ENCODE results near the gene SLC35A1.

The SLC35A1 gene

DNA sequence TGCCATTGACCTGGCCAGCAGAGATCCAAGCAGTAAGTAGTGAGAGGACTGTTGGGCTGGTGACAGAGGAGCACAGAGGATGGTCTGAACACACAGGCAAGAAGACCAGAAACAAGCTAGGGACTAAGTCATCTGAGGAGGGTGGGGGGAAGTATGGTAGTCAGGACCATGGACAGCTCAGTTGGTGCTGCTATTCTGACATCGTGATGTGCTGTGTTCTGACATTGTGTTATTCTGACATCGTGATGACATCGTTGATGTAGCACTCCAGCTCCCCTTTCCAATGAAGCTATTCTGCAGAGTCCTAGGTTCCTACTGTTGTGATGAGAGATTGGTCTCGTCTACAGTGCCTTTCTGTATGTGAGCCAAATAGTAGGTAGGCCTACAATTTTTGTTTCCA, 36.3 kb upstream of the SLC35A1 start:
- WGBS (ENCODE audit: extremely low coverage, insufficient coverage, insufficient read length), result no CpG with 5 or more reads among the region's 4 CpGs
- Histone ChIP-seq H2BK5ac (ENCODE audit: low read depth, low read length, poor library complexity) (no peak overlapping the region), H3K18ac (ENCODE audit: low read length) (no peak overlapping the region)

GRCh38 chr6:87441711-87442110, 31.1 kb upstream of the SLC35A1 start:
- Histone ChIP-seq H3K4me3 (ENCODE audit: low read depth, low read length) (no peak overlapping the region), H3K4me1 (ENCODE audit: control insufficient read depth in 1 of 2, insufficient read depth in 2 of 2, low read length in 2 of 2) (peaks cover 3 to 6% of the 10 kb centered on the region in 2 experiments), H4K8ac (ENCODE audit: low read depth, low read length) (no peak overlapping the region), H2BK120ac (ENCODE audit: insufficient read depth, low read length, poor library complexity) (no peak overlapping the region), H2AK5ac (ENCODE audit: low read length) (no peak overlapping the region), H3K79me2 (ENCODE audit: control insufficient read depth, insufficient read depth, low read length, poor library complexity) (no peaks in the 10 kb centered on the region), H3K79me1 (ENCODE audit: low read length) (no peaks in the 10 kb centered on the region), H3K23ac (ENCODE audit: low read length) (no peak overlapping the region), H4K91ac (ENCODE audit: low read depth, low read length) (no peak overlapping the region), H2BK12ac (ENCODE audit: low read length) (no peak overlapping the region), H3K4me2 (ENCODE audit: low read length) (no peak overlapping the region), H3K27me3 (ENCODE audit: insufficient read depth, low read length) (no peaks in the 10 kb centered on the region), H3K9ac (ENCODE audit: low read length) (no peak overlapping the region), H2BK5ac (ENCODE audit: low read depth, low read length, poor library complexity) (no peak overlapping the region), H3K4ac (ENCODE audit: low read depth, low read length) (no peak overlapping the region), H3K9me3 (ENCODE audit: insufficient read depth, low read depth, low read length) (no peaks in the 10 kb centered on the region), H3K27ac (ENCODE audit: low read depth, low read length) (no peak overlapping the region), H3K18ac (ENCODE audit: low read length) (no peak overlapping the region), H3K14ac (ENCODE audit: low read length) (no peak overlapping the region), H4K12ac (ENCODE audit: low read depth, low read length) (no peak overlapping the region), H2AFZ (ENCODE audit: insufficient read depth, low read length, poor library complexity) (no peak overlapping the region), H3K36me3 (ENCODE audit: control insufficient read depth in 1 of 2, insufficient read depth in 2 of 2, low read length in 2 of 2) (no peaks in the 10 kb centered on the region)
- no CpG with 5 or more reads among the region's 5 CpGs for WGBS (ENCODE audit: extremely low coverage, insufficient coverage, insufficient read length)
- DNase-seq, result no peak

More for the DNA sequence above, 36.3 kb upstream of the SLC35A1 start:
- Histone ChIP-seq H3K79me1 (ENCODE audit: low read length) (no peaks in the 10 kb centered on the region), H3K27me3 (ENCODE audit: insufficient read depth, low read length) (no peaks in the 10 kb centered on the region), H3K14ac (ENCODE audit: low read length) (no peak overlapping the region), H4K91ac (ENCODE audit: low read depth, low read length) (no peak overlapping the region), H3K4me3 (ENCODE audit: low read depth, low read length) (no peak overlapping the region), H3K36me3 (ENCODE audit: control insufficient read depth in 1 of 2, insufficient read depth in 2 of 2, low read length in 2 of 2) (no peaks in the 10 kb centered on the region), H3K9me3 (ENCODE audit: insufficient read depth, low read depth, low read length) (no peaks in the 10 kb centered on the region), H3K27ac (ENCODE audit: low read depth, low read length) (no peak overlapping the region), H2BK12ac (ENCODE audit: low read length) (no peak overlapping the region), H2AFZ (ENCODE audit: insufficient read depth, low read length, poor library complexity) (no peak overlapping the region), H4K8ac (ENCODE audit: low read depth, low read length) (no peak overlapping the region), H3K23ac (ENCODE audit: low read length) (no peak overlapping the region), H3K4me2 (ENCODE audit: low read length) (no peak overlapping the region), H2AK5ac (ENCODE audit: low read length) (no peak overlapping the region), H3K4me1 (ENCODE audit: control insufficient read depth in 1 of 2, insufficient read depth in 2 of 2, low read length in 2 of 2) (no peaks in the 10 kb centered on the region), H3K9ac (ENCODE audit: low read length) (no peak overlapping the region), H3K4ac (ENCODE audit: low read depth, low read length) (no peak overlapping the region), H4K12ac (ENCODE audit: low read depth, low read length) (no peak overlapping the region), H2BK120ac (ENCODE audit: insufficient read depth, low read length, poor library complexity) (no peak overlapping the region), H3K79me2 (ENCODE audit: control insufficient read depth, insufficient read depth, low read length, poor library complexity) (no peaks in the 10 kb centered on the region)
- DNase-seq, result peak; percentile 64 to 83

- Histone ChIP-seq H3K14ac (ENCODE audit: low read length) (no peak overlapping the region), H3K27ac (ENCODE audit: low read depth, low read length) (peak overlapping the region; percentile 67), H2AK5ac (ENCODE audit: low read length) (no peak overlapping the region), H3K4me3 (ENCODE audit: low read depth, low read length) (no peak overlapping the region), H3K4me2 (ENCODE audit: low read length) (peak overlapping the region; percentile 2), H4K8ac (ENCODE audit: low read depth, low read length) (no peak overlapping the region), H4K91ac (ENCODE audit: low read depth, low read length) (no peak overlapping the region), H3K79me2 (ENCODE audit: control insufficient read depth, insufficient read depth, low read length, poor library complexity) (no peaks in the 10 kb centered on the region), H2BK5ac (ENCODE audit: low read depth, low read length, poor library complexity) (no peak overlapping the region), H3K9ac (ENCODE audit: low read length) (no peak overlapping the region), H2BK120ac (ENCODE audit: insufficient read depth, low read length, poor library complexity) (no peak overlapping the region), H2AFZ (ENCODE audit: insufficient read depth, low read length, poor library complexity) (no peak overlapping the region), H3K23ac (ENCODE audit: low read length) (no peak overlapping the region), H4K12ac (ENCODE audit: low read depth, low read length) (no peak overlapping the region), H3K36me3 (ENCODE audit: control insufficient read depth in 1 of 2, insufficient read depth in 2 of 2, low read length in 2 of 2) (no peaks in the 10 kb centered on the region), H3K9me3 (ENCODE audit: insufficient read depth, low read depth, low read length) (no peaks in the 10 kb centered on the region), H3K79me1 (ENCODE audit: low read length) (no peaks in the 10 kb centered on the region), H3K27me3 (ENCODE audit: insufficient read depth, low read length) (no peaks in the 10 kb centered on the region), H3K4ac (ENCODE audit: low read depth, low read length) (no peak overlapping the region), H2BK12ac (ENCODE audit: low read length) (no peak overlapping the region), H3K18ac (ENCODE audit: low read length) (no peak overlapping the region), H3K4me1 (ENCODE audit: control insufficient read depth in 1 of 2, insufficient read depth in 2 of 2, low read length in 2 of 2) (peaks cover 3 to 6% of the 10 kb centered on the region in 2 experiments)
- no CpG with 5 or more reads among the region's 2 CpGs for WGBS (ENCODE audit: extremely low coverage, insufficient coverage, insufficient read length)
- DNase-seq, result no peak
Measured at GRCh38 chr6:87444362-87444761, 28.4 kb upstream of the SLC35A1 start.

- no peak overlapping the region for H3K23ac ChIP-seq (ENCODE audit: low read length)
- no peaks in the 10 kb centered on the region for H3K4me1 ChIP-seq (ENCODE audit: control insufficient read depth in 1 of 2, insufficient read depth in 2 of 2, low read length in 2 of 2)
- H3K27me3 ChIP-seq (ENCODE audit: insufficient read depth, low read length), result no peaks in the 10 kb centered on the region
- no peak overlapping the region for H3K9ac ChIP-seq (ENCODE audit: low read length)
- H2BK120ac ChIP-seq (ENCODE audit: insufficient read depth, low read length, poor library complexity), result no peak overlapping the region
- no peak overlapping the region for H2BK5ac ChIP-seq (ENCODE audit: low read depth, low read length, poor library complexity)
- H4K8ac ChIP-seq (ENCODE audit: low read depth, low read length), result no peak overlapping the region
- no peak overlapping the region for H3K4me3 ChIP-seq (ENCODE audit: low read depth, low read length)
- H4K91ac ChIP-seq (ENCODE audit: low read depth, low read length), result no peak overlapping the region
- H3K79me1 ChIP-seq (ENCODE audit: low read length), result no peaks in the 10 kb centered on the region
- no peak overlapping the region for H2AK5ac ChIP-seq (ENCODE audit: low read length)
- no peak overlapping the region for H3K18ac ChIP-seq (ENCODE audit: low read length)
- no peaks in the 10 kb centered on the region for H3K79me2 ChIP-seq (ENCODE audit: control insufficient read depth, insufficient read depth, low read length, poor library complexity)
- H3K4ac ChIP-seq (ENCODE audit: low read depth, low read length), result no peak overlapping the region
- no peaks in the 10 kb centered on the region for H3K36me3 ChIP-seq (ENCODE audit: control insufficient read depth in 1 of 2, insufficient read depth in 2 of 2, low read length in 2 of 2)
- H3K4me2 ChIP-seq (ENCODE audit: low read length), result no peak overlapping the region
- no peak overlapping the region for H2BK12ac ChIP-seq (ENCODE audit: low read length)
- no CpG with 5 or more reads among the region's 2 CpGs for WGBS (ENCODE audit: extremely low coverage, insufficient coverage, insufficient read length)
- no peak for DNase-seq
- H2AFZ ChIP-seq (ENCODE audit: insufficient read depth, low read length, poor library complexity), result no peak overlapping the region
- no peak overlapping the region for H3K27ac ChIP-seq (ENCODE audit: low read depth, low read length)
- H3K14ac ChIP-seq (ENCODE audit: low read length), result no peak overlapping the region
- H3K9me3 ChIP-seq (ENCODE audit: insufficient read depth, low read depth, low read length), result no peaks in the 10 kb centered on the region
- no peak overlapping the region for H4K12ac ChIP-seq (ENCODE audit: low read depth, low read length)
Measured at GRCh38 chr6:87465051-87465450, 7.7 kb upstream of the SLC35A1 start.
